ENCODE measurements around the gene RFC4.

DNA sequence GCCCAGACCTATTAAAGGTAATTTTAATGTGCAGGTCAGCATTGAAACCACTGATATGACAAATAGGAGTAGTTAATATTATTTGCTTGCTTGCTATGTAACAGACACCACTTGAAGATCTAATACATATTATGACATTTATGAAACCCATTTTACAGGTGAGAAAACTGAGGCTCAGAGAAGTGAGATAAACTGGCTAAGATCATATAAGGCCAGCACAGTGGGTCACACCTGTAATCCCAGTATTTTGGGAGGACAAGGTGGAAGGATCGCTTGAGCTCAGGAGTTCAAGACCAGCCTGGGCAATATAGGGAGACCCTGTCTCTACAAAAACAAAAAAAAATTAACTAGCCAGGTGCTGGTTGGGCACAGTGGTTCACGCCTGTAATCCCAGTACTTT is 56.0 kb downstream of the RFC4 start:
- TF ChIP-seq CTCF (conservative IDR thresholded peaks at IDR 0.05; ENCODE audit: low read depth in 2 of 2) = no peak
- TF ChIP-seq EZH2phosphoT487 (IDR thresholded peaks at IDR 0.05; ENCODE audit: unreplicated experiment) = no peak
- TF ChIP-seq EZH2 (IDR thresholded peaks at IDR 0.05; ENCODE audit: low read depth, unreplicated experiment) = no peak
- no peak for TF ChIP-seq JUNB (IDR thresholded peaks at IDR 0.05; ENCODE audit: unreplicated experiment)
- TF ChIP-seq, protein P1, sequence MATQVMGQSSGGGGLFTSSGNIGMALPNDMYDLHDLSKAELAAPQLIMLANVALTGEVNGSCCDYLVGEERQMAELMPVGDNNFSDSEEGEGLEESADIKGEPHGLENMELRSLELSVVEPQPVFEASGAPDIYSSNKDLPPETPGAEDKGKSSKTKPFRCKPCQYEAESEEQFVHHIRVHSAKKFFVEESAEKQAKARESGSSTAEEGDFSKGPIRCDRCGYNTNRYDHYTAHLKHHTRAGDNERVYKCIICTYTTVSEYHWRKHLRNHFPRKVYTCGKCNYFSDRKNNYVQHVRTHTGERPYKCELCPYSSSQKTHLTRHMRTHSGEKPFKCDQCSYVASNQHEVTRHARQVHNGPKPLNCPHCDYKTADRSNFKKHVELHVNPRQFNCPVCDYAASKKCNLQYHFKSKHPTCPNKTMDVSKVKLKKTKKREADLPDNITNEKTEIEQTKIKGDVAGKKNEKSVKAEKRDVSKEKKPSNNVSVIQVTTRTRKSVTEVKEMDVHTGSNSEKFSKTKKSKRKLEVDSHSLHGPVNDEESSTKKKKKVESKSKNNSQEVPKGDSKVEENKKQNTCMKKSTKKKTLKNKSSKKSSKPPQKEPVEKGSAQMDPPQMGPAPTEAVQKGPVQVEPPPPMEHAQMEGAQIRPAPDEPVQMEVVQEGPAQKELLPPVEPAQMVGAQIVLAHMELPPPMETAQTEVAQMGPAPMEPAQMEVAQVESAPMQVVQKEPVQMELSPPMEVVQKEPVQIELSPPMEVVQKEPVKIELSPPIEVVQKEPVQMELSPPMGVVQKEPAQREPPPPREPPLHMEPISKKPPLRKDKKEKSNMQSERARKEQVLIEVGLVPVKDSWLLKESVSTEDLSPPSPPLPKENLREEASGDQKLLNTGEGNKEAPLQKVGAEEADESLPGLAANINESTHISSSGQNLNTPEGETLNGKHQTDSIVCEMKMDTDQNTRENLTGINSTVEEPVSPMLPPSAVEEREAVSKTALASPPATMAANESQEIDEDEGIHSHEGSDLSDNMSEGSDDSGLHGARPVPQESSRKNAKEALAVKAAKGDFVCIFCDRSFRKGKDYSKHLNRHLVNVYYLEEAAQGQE (IDR thresholded peaks at IDR 0.05; ENCODE audit: unreplicated experiment) = no peak
- no peak for TF ChIP-seq POLR2AphosphoS5 (IDR thresholded peaks at IDR 0.05; ENCODE audit: low read depth)
- TF ChIP-seq NANOG (IDR thresholded peaks at IDR 0.05; ENCODE audit: borderline replicate concordance) = no peak
- no peak for TF ChIP-seq ZNF114 (CRISPR knock-in tag; IDR thresholded peaks at IDR 0.05)
